Psoas muscle (tissue), 8 donors: ENCODE data around the gene USP51. TPM values are rescaled to one million over a fixed set of nuclear protein-coding genes. Genes with fewer than 3 reads are reported as not detected.
"Not testable (repeated sequence)": the region's sequence is repeated elsewhere in the genome, so short reads cannot be mapped to it uniquely, and the experiment has no call there.

Experiments
- ATAC-seq, 4 donors: fragments of 200-7000 bp; cut with Tn5 transposase; one replicate each; pipeline ENCODE4 v1.9.1; 2020; ENCODE audit warnings: moderate library complexity in 3 of 4, mild to moderate bottlenecking in 2 of 4
- DNase-seq, 2 donors: peaks; one replicate each; pipeline ENCODE4 v3.0.0-alpha.2; 2020
- H3K27ac ChIP-seq: fragments of 200-600 bp; one replicate; pipeline ENCODE4 v1.8.0; 2022
- H3K27me3 ChIP-seq, 3 donors: fragments of 200-600 bp in 1 of 3; one replicate each; pipeline versions ENCODE4 v1.6.1 to v1.8.0; 2013 to 2022; ENCODE audit warnings: low read length in 2 of 3, mild to moderate bottlenecking in 2 of 3, moderate library complexity in 1 of 3; ENCODE audit not compliant: insufficient read depth in 3 of 3
- H3K36me3 ChIP-seq, 2 donors: fragments of 200-600 bp in 1 of 2; one replicate each; pipeline versions ENCODE4 v1.6.1 to v1.8.0; 2013 to 2022; ENCODE audit warnings: low read depth in 1 of 2, mild to moderate bottlenecking in 1 of 2, moderate library complexity in 1 of 2; ENCODE audit not compliant: insufficient read depth in 1 of 2
- H3K4me1 ChIP-seq: fragments of 200-600 bp; one replicate; pipeline ENCODE4 v1.8.0; 2022
- H3K4me3 ChIP-seq: fragments of 200-600 bp; one replicate; pipeline ENCODE4 v1.8.0; 2022; ENCODE audit warnings: mild to moderate bottlenecking
- H3K9me3 ChIP-seq: fragments of 200-600 bp; one replicate; pipeline ENCODE4 v1.8.0; 2022
- CTCF ChIP-seq: fragments of 200-600 bp; IDR thresholded peaks from one replicate; pipeline ENCODE4 v1.8.0; 2022; ENCODE audit warnings: antibody characterized with exemption
- WGBS, 3 donors: extraction: QIAGEN DNeasy Blood & Tissue Kit; methylation state at CpG; one replicate each; pipeline versions ENCODE4 v1.1.6 to v1.1.7; 2013; 5-methylcytosine and 5-hydroxymethylcytosine counted together
- intact Hi-C, 2 donors: fragments of 100-400 bp; cut with DNase I; formaldehyde crosslinking; loops; one replicate each; pipeline versions ENCODE4 v1.11.0 to v1.14.2; 2022
- polyA plus RNA-seq, 3 donors: library from polyadenylated mRNA; stranded (reverse); fragments of 200-250 nt; gene quantifications; one replicate each; pipeline ENCODE4 v1.2.3, GENCODE V29; 2013
- total RNA-seq, 4 donors: library from RNA; stranded (reverse); fragmentation: NEBNext Ultra II Directional in 2 of 4; extraction: Animal tissue kit (Norgen Biotek cat#: 25700) in 2 of 4; gene quantifications; one replicate each; pipeline versions ENCODE4 v1.2.1 to v1.2.4, GENCODE V29; 2021 to 2023
- donor health status: healthy with polysubstance abuse.
- donor health status: DM: no; HTN: no; CAD: no; lungs with moderate emphysema.
- donor health status: Bipolar disorder and iron deficiency.
- donor health status: healthy.
- donor health status: DM: yes; HTN: yes; CAD: no.
- donor health status: DM: no; HTN: no; CAD: no.
- donor health status: DM: no; HTN: no; CAD: no.
- donor health status: DM: yes; HTN: yes; CAD: no.

USP51 gene
- total and polyA plus RNA-seq, 7 donors: 0.07 to 1.2 (median 0.32) TPM

- Histone ChIP-seq H3K4me3 (no peak overlapping the region), H3K36me3 (no peaks in the 10 kb centered on the region), H3K27ac (no peak overlapping the region), H3K27me3 (peaks cover 0 to 4% (median 0%) of the 10 kb centered on the region in 3 donors), H3K9me3 (no peaks in the 10 kb centered on the region), H3K4me1 (no peaks in the 10 kb centered on the region)
- WGBS, 3 donors: 42 to 59% (median 44%) methylated on average over 3 of the region's 3 CpGs
- intact Hi-C loops: no loop called here
- DNase-seq: no peak
- TF ChIP-seq CTCF: no peak
- ATAC-seq: no peak
Observed at GRCh38 chrX:55486736-55487135, 2.9 kb downstream of the USP51 start.

GRCh38 chrX:55484948-55485347 is 4.7 kb downstream of the USP51 start:
- TF ChIP-seq CTCF: no peak

GRCh38 chrX:55480390-55481062 is 9.1 kb downstream of the USP51 start:
- no peak for DNase-seq
- Histone ChIP-seq H3K9me3 (no peaks in the 10 kb centered on the region), H3K27ac (no peak overlapping the region), H3K36me3 (no peaks in the 10 kb centered on the region), H3K27me3 (peaks cover 0 to 10% (median 0%) of the 10 kb centered on the region in 3 donors), H3K4me3 (no peak overlapping the region), H3K4me1 (no peaks in the 10 kb centered on the region)
- intact Hi-C loops: no loop called here
- no peak for ATAC-seq
- no peak for TF ChIP-seq CTCF
- WGBS, 3 donors: 53 to 81% (median 73%) methylated on average over 3 of the region's 3 CpGs

More at GRCh38 chrX:55484948-55485347, 4.7 kb downstream of the USP51 start:
- intact Hi-C loops: no loop called here
- Histone ChIP-seq H3K27ac (no peak overlapping the region), H3K4me3 (no peak overlapping the region), H3K36me3 (no peaks in the 10 kb centered on the region), H3K9me3 (no peaks in the 10 kb centered on the region), H3K27me3 (peaks cover 0 to 10% (median 0%) of the 10 kb centered on the region in 3 donors), H3K4me1 (no peaks in the 10 kb centered on the region)
- ATAC-seq: no peak
- no peak for DNase-seq

- H3K4me1 ChIP-seq, H3K27ac ChIP-seq, DNase-seq, intact Hi-C loops, H3K27me3 ChIP-seq, H3K9me3 ChIP-seq, ATAC-seq, H3K4me3 ChIP-seq, H3K36me3 ChIP-seq: not testable (repeated sequence)
- WGBS, 3 donors: 65 to 85% (median 77%) methylated on average over 3 to 4 of the region's 8 CpGs
Observed at GRCh38 chrX:55479956-55480355, 9.7 kb downstream of the USP51 start.

- H3K4me1 ChIP-seq, DNase-seq, intact Hi-C loops, ATAC-seq, H3K27me3 ChIP-seq, H3K36me3 ChIP-seq, H3K4me3 ChIP-seq, H3K9me3 ChIP-seq, H3K27ac ChIP-seq: not testable (repeated sequence)
- WGBS, 3 donors: no CpG with 5 or more reads among the region's 5 CpGs
Observed at GRCh38 chrX:55465791-55466190, 23.9 kb downstream of the USP51 start.

- H3K27me3 ChIP-seq, H3K4me3 ChIP-seq, H3K4me1 ChIP-seq, H3K9me3 ChIP-seq, ATAC-seq, H3K27ac ChIP-seq, DNase-seq, intact Hi-C loops, H3K36me3 ChIP-seq: not testable (repeated sequence)
- no CpG with 5 or more reads among the region's 5 CpGs for WGBS, 3 donors
Observed at GRCh38 chrX:55465108-55465507, 24.5 kb downstream of the USP51 start.

- H3K9me3 ChIP-seq, H3K4me3 ChIP-seq, H3K27me3 ChIP-seq, H3K36me3 ChIP-seq, H3K4me1 ChIP-seq, H3K27ac ChIP-seq, DNase-seq, ATAC-seq, intact Hi-C loops: not testable (repeated sequence)
- WGBS, 3 donors: no CpG with 5 or more reads among the region's 5 CpGs
Observed at GRCh38 chrX:55464050-55464449, 25.6 kb downstream of the USP51 start.

GRCh38 chrX:55459926-55460325 is 29.7 kb downstream of the USP51 start:
- intact Hi-C loops, H3K36me3 ChIP-seq, H3K9me3 ChIP-seq, H3K4me3 ChIP-seq, ATAC-seq, H3K27ac ChIP-seq, H3K4me1 ChIP-seq, DNase-seq, H3K27me3 ChIP-seq: not testable (repeated sequence)
- no CpG with 5 or more reads among the region's 4 CpGs for WGBS, 3 donors

GRCh38 chrX:55459426-55459825 is 30.2 kb downstream of the USP51 start:
- intact Hi-C loops, H3K9me3 ChIP-seq, H3K36me3 ChIP-seq, ATAC-seq, H3K27ac ChIP-seq, H3K27me3 ChIP-seq, H3K4me3 ChIP-seq, DNase-seq, H3K4me1 ChIP-seq: not testable (repeated sequence)
- no CpG with 5 or more reads among the region's 5 CpGs for WGBS, 3 donors
